Prostate gland (tissue), 2 donors: ENCODE data around the gene LHX5.

Source experiments
- CTCF ChIP-seq, 4 experiments: fragments of 200-600 bp in 2 of 4; fragments of 450-650 bp in 2 of 4; sonication (generic) in 2 of 4; IDR thresholded peaks; 1 replicate in 3 of 4; 2 replicates in 1 of 4; pipeline ENCODE4 v1.5.1; 2016 to 2019; ENCODE audit warnings: antibody characterized with exemption in 4 of 4, mild to moderate bottlenecking in 2 of 4, moderate library complexity in 2 of 4
- POLR2A ChIP-seq: fragments of 450-650 bp; IDR thresholded peaks from one replicate; pipeline ENCODE4 v1.6.1; 2016; ENCODE audit warnings: antibody characterized with exemption, mild to moderate bottlenecking

- TF ChIP-seq POLR2A (no peak), CTCF (IDR thresholded peaks at IDR 0.05) (no peak)
These were observed 32.4 kb downstream of the LHX5 start for GRCh38 chr12:113439301-113439597.
